Heart right ventricle (tissue), 16 donors: ENCODE results near the gene PPM1H. TPM values are rescaled to one million over a fixed set of nuclear protein-coding genes. Genes with fewer than 3 reads are reported as not detected.

Experiments
- ATAC-seq, 8 donors: fragments of 200-7000 bp; cut with Tn5 transposase; one replicate each; pipeline ENCODE4 v1.9.1; 2020; ENCODE audit warnings: mild to moderate bottlenecking in 8 of 8, moderate library complexity in 8 of 8, moderate number of reproducible peaks in 1 of 8
- DNase-seq, 2 donors: peaks; one replicate each; pipeline ENCODE4 v3.0.0-alpha.2; 2020
- H3K27ac ChIP-seq, 10 donors: fragments of 200-600 bp; sonication (generic) in 2 of 10; one replicate each; pipeline versions ENCODE4 v1.5.0 to v1.8.0; 2020 to 2022; ENCODE audit warnings: mild to moderate bottlenecking in 3 of 10
- H3K27me3 ChIP-seq, 7 donors: fragments of 200-600 bp; one replicate each; pipeline ENCODE4 v1.8.0; 2021 to 2022; ENCODE audit warnings: mild to moderate bottlenecking in 2 of 7
- H3K36me3 ChIP-seq, 9 donors: fragments of 200-600 bp; sonication (generic) in 1 of 9; one replicate each; pipeline versions ENCODE4 v1.5.0 to v1.8.0; 2020 to 2022; ENCODE audit warnings: mild to moderate bottlenecking in 2 of 9
- H3K4me1 ChIP-seq, 9 donors: fragments of 200-600 bp; sonication (generic) in 1 of 9; one replicate each; pipeline versions ENCODE4 v1.5.0 to v1.8.0; 2020 to 2022; ENCODE audit warnings: mild to moderate bottlenecking in 4 of 9
- H3K4me3 ChIP-seq, 10 donors: fragments of 200-600 bp; sonication (generic) in 2 of 10; one replicate each; pipeline versions ENCODE4 v1.5.0 to v1.8.0; 2020 to 2022; ENCODE audit warnings: mild to moderate bottlenecking in 7 of 10, moderate library complexity in 2 of 10
- H3K9me3 ChIP-seq, 11 donors: fragments of 200-600 bp in 10 of 11; sonication (generic) in 2 of 11; one replicate each; pipeline versions ENCODE4 v1.5.0 to v1.8.0; 2013 to 2022; ENCODE audit warnings: mild to moderate bottlenecking in 2 of 11, control low read depth in 1 of 11, moderate library complexity in 1 of 11
- CTCF ChIP-seq, 9 donors: fragments of 200-600 bp; sonication (generic) in 2 of 9; IDR thresholded peaks; one replicate each; pipeline versions ENCODE4 v1.5.0 to v1.8.0; 2021 to 2022; ENCODE audit warnings: antibody characterized with exemption in 9 of 9, mild to moderate bottlenecking in 5 of 9, moderate library complexity in 1 of 9
- WGBS, 2 donors: extraction: QIAGEN DNeasy Blood & Tissue Kit; methylation state at CpG; one replicate each; pipeline ENCODE4 v1.1.7; 2013; ENCODE audit warnings: inconsistent platforms in 1 of 2; 5-methylcytosine and 5-hydroxymethylcytosine counted together
- intact Hi-C, 10 donors: fragments of 100-400 bp; cut with DNase I; formaldehyde crosslinking; loops; one replicate each; pipeline versions ENCODE4 v1.11.1 to v1.14.2; 2022
- polyA plus RNA-seq, 2 donors: library from polyadenylated mRNA; stranded (reverse); fragments of 200-250 nt; gene quantifications; one replicate each; pipeline ENCODE4 v1.2.3, GENCODE V29; 2013
- total RNA-seq, 10 donors: library from RNA; stranded (reverse); fragmentation: NEBNext Ultra II Directional in 3 of 10; extraction: Animal tissue kit (Norgen Biotek cat#: 25700) in 3 of 10; gene quantifications; one replicate each; pipeline versions ENCODE4 v1.2.1 to v1.2.4, GENCODE V29; 2021 to 2023
- donor health status: Arrhythmogenic right ventricular cardiomyopathy.
- donor health status: ischemic (EF 13 %, LVEDD 7.1; RV severe dilation, severe dysfunction).
- donor health status: healthy with polysubstance abuse.
- donor health status: DM: no; HTN: yes; CAD: no.
- donor health status: DM: no; HTN: no; CAD: no.
- donor health status: ischemic (EF 25% LVEDD 6.9; RV normal size, moderate dysfunction).
- donor health status: ischemic (EF 25% LVEDD 5.7; RV mildly dilated, moderate dysfunction).
- donor health status: healthy.
- donor health status: DM: yes; HTN: yes; CAD: no.
- donor health status: Ischemic cardiomyopathy.
- donor health status: ischemic (EF 35%, LVEDD 5.7; RV mildly dilated, moderate dysfunction).
- donor health status: nonischemic (EF 11% LVEDD 7.7; RV severe dilation, severe dysfunction).
- donor health status: DM: yes; HTN: yes; CAD: no.
- donor health status: PGD.
- donor health status: ischemic (EF 29% LVEDD 5.4; RV normal size, mild dysfunction).
- donor health status: nonischemic (EF 23%, LVEDD 6.1; RV moderate dilation, normal function).

The PPM1H gene
- total and polyA plus RNA-seq, 12 donors, result 0.62 to 7.1 (median 5.3) TPM

- no peak for TF ChIP-seq CTCF (IDR thresholded peaks at IDR 0.05)
- no peaks in the 10 kb centered on the region for H3K27me3 ChIP-seq
- DNase-seq, result no peak
- no peak overlapping the region for H3K4me3 ChIP-seq
- 59 to 75% methylated on average over 2 of the region's 2 CpGs for WGBS, 2 donors
- peaks cover 0 to 30% (median 18%) of the 10 kb centered on the region in 9 donors for H3K4me1 ChIP-seq
- H3K36me3 ChIP-seq, result no peaks in the 10 kb centered on the region
- no peaks in the 10 kb centered on the region for H3K9me3 ChIP-seq
- intact Hi-C loops, result no loop called here
- H3K27ac ChIP-seq, result peak overlapping the region in 1 of 10 donors; percentile 4
- peak in 2 of 8 donors; percentile 22 to 41 for ATAC-seq
Observed at GRCh38 chr12:62757048-62757447, 177.9 kb downstream of the PPM1H start.

GRCh38 chr12:62754706-62755105 is 180.2 kb downstream of the PPM1H start:
- TF ChIP-seq CTCF (IDR thresholded peaks at IDR 0.05), result no peak
- no peak for DNase-seq
- Histone ChIP-seq H3K4me1 (peaks cover 0 to 15% (median 0%) of the 10 kb centered on the region in 9 donors), H3K9me3 (no peaks in the 10 kb centered on the region), H3K36me3 (no peaks in the 10 kb centered on the region), H3K27me3 (no peaks in the 10 kb centered on the region), H3K27ac (no peak overlapping the region), H3K4me3 (no peak overlapping the region)
- 96% methylated on average over 5 of the region's 5 CpGs for WGBS, 2 donors
- intact Hi-C loops, result no loop called here
- ATAC-seq, result no peak

- Histone ChIP-seq H3K27me3 (no peaks in the 10 kb centered on the region), H3K9me3 (no peaks in the 10 kb centered on the region), H3K27ac (no peak overlapping the region), H3K36me3 (no peaks in the 10 kb centered on the region), H3K4me3 (no peak overlapping the region), H3K4me1 (peaks cover 0 to 3% (median 0%) of the 10 kb centered on the region in 9 donors)
- intact Hi-C loops, result no loop called here
- no peak for DNase-seq
- WGBS, 2 donors, result 93% methylated on average over 2 of the region's 2 CpGs
- no peak for TF ChIP-seq CTCF (IDR thresholded peaks at IDR 0.05)
- no peak for ATAC-seq
Observed at GRCh38 chr12:62751810-62752155, 183.2 kb downstream of the PPM1H start.

GRCh38 chr12:62750941-62751809 is 183.8 kb downstream of the PPM1H start:
- 93 to 96% methylated on average over 10 of the region's 10 CpGs for WGBS, 2 donors

More at GRCh38 chr12:62750941-62751809, 183.8 kb downstream of the PPM1H start:
- DNase-seq (no peak), ATAC-seq (no peak)
- Histone ChIP-seq H3K4me3 (no peak overlapping the region), H3K36me3 (no peaks in the 10 kb centered on the region), H3K4me1 (no peaks in the 10 kb centered on the region), H3K27me3 (no peaks in the 10 kb centered on the region), H3K9me3 (no peaks in the 10 kb centered on the region), H3K27ac (no peak overlapping the region)
- intact Hi-C loops, result no loop called here
- TF ChIP-seq CTCF (IDR thresholded peaks at IDR 0.05), result no peak
